Right lobe of liver (tissue), 6 donors: Measurements from ENCODE around the gene ACYP1. TPM values are rescaled to one million over a fixed set of nuclear protein-coding genes. Genes with fewer than 3 reads are reported as not detected.
A peak's percentile ranks its signal among the peaks of the same experiment; 100 is the strongest.
"Not testable (repeated sequence)": the region's sequence is repeated elsewhere in the genome, so short reads cannot be mapped to it uniquely, and the experiment has no call there.

Experiments used
- ATAC-seq, 4 donors: fragments of 200-7000 bp; cut with Tn5 transposase; one replicate each; pipeline ENCODE4 v1.9.1; 2020; ENCODE audit warnings: mild to moderate bottlenecking in 4 of 4, moderate library complexity in 4 of 4
- DNase-seq, 3 donors: peaks; one replicate each; pipeline ENCODE4 v3.0.0-alpha.2; 2020
- H3K27ac ChIP-seq, 3 donors: fragments of 200-600 bp; one replicate each; pipeline ENCODE4 v1.8.0; 2022
- H3K27me3 ChIP-seq, 2 donors: fragments of 200-600 bp; one replicate each; pipeline ENCODE4 v1.8.0; 2022
- H3K36me3 ChIP-seq, 4 donors: fragments of 200-600 bp; sonication (generic) in 1 of 4; one replicate each; pipeline versions ENCODE4 v1.5.1 to v1.8.0; 2017 to 2022; ENCODE audit warnings: control low read depth in 1 of 4
- H3K4me1 ChIP-seq, 4 donors: fragments of 200-600 bp; sonication (generic) in 1 of 4; one replicate each; pipeline versions ENCODE4 v1.5.1 to v1.8.0; 2017 to 2022; ENCODE audit warnings: control low read depth in 1 of 4
- H3K4me3 ChIP-seq, 3 donors: fragments of 200-600 bp; one replicate each; pipeline ENCODE4 v1.8.0; 2022
- H3K9me3 ChIP-seq, 4 donors: fragments of 200-600 bp; sonication (generic) in 1 of 4; one replicate each; pipeline versions ENCODE4 v1.5.1 to v1.8.0; 2017 to 2022; ENCODE audit warnings: control low read depth in 1 of 4
- POLR2A ChIP-seq: fragments of 450-650 bp; IDR thresholded peaks from one replicate; pipeline ENCODE4 v1.6.1; 2017; ENCODE audit warnings: antibody characterized with exemption, mild to moderate bottlenecking
- WGBS: methylation state at CpG from one replicate; pipeline ENCODE4 v1.1.6; 2018; ENCODE audit warnings: low coverage, low lambda C conversion rate; ENCODE audit not compliant: insufficient coverage; ENCODE audit errors: missing lambda C conversion rate; 5-methylcytosine and 5-hydroxymethylcytosine counted together
- intact Hi-C, 2 donors: fragments of 100-400 bp; cut with DNase I; formaldehyde crosslinking; loops; one replicate each; pipeline versions ENCODE4 v1.11.2 to v1.14.1; 2022
- total RNA-seq, 6 experiments: library from RNA; depleted of rRNA in 2 of 6; stranded (reverse); fragments of >200 nt in 2 of 6; fragmentation: NEBNext Ultra II Directional in 3 of 6; extraction: Animal tissue kit (Norgen Biotek cat#: 25700) in 3 of 6; gene quantifications; one replicate each; pipeline versions ENCODE4 v1.1.0 to v1.2.4, GENCODE V29; 2016 to 2023
- TF ChIP-seq, protein P1 (sequence below), 4 donors: fragments of 200-600 bp in 3 of 4; fragments of 450-650 bp in 1 of 4; IDR thresholded peaks; one replicate each; pipeline versions ENCODE4 v1.5.1 to v1.8.0; 2016 to 2022; ENCODE audit warnings: antibody characterized with exemption in 4 of 4, mild to moderate bottlenecking in 2 of 4
- donor health status: DM: no; HTN: yes; CAD: no.
- donor health status: DM: no; HTN: no; CAD: no.
- donor health status: DM: no; HTN: no; CAD: no.
- donor health status: DM: no; HTN: yes; CAD: no.
- donor health status: DM: no; HTN: yes; CAD: no.

The ACYP1 gene
- total RNA-seq, 6 experiments from 2014 or later, result 1.7 to 6.6 (median 3.6) TPM

DNA sequence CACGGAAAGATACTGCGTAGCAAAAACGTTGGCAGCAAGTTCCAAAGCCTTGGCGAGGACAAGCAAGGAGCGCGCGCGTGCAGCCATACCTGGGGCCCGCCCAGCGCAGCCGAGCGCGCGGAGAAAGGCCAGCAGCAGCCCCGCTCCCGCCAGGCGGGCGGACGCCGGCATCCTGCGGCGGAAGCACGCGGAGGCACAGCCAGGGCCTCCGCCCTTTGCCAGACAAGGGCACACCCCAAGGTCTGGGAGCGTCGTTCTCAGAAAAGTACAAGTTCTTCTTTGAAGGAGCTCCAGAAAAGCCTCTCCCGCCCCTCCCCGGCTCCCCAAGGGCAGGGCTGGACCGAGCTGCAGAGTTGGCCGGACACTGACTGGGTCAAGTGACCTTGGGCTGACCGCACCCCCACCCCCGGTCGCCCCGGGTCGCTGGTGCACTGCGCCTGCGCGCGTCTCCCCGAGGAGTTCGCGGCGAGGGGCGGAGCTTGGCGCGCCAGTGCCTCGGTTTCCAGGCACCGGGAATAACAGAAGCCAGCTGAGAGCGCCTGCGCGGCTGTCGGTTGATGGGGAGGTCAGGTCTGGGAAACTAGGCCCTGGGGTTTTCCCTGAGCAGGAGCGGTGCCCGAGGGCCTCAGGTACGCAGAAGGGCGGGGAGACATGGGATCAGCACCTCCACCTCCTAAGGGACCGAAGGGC, 5.4 kb upstream of the ACYP1 start, which contains the start of gene ZC2HC1C:
ZC2HC1C (plus strand) TSS at position 521 of the 690 bp plus-strand sequence. CDS start 933 bp downstream, outside the sequence.
- peaks cover 0 to 17% (median 6%) of the 10 kb centered on the region in 4 donors for H3K4me1 ChIP-seq
- 1% methylated on average over 20 of the region's 58 CpGs for WGBS
- ATAC-seq (peak; percentile 88 to 95 (median 90)), DNase-seq (peak; percentile 97)
- TF ChIP-seq POLR2A, result peak; percentile 89
- TF ChIP-seq, protein P1, sequence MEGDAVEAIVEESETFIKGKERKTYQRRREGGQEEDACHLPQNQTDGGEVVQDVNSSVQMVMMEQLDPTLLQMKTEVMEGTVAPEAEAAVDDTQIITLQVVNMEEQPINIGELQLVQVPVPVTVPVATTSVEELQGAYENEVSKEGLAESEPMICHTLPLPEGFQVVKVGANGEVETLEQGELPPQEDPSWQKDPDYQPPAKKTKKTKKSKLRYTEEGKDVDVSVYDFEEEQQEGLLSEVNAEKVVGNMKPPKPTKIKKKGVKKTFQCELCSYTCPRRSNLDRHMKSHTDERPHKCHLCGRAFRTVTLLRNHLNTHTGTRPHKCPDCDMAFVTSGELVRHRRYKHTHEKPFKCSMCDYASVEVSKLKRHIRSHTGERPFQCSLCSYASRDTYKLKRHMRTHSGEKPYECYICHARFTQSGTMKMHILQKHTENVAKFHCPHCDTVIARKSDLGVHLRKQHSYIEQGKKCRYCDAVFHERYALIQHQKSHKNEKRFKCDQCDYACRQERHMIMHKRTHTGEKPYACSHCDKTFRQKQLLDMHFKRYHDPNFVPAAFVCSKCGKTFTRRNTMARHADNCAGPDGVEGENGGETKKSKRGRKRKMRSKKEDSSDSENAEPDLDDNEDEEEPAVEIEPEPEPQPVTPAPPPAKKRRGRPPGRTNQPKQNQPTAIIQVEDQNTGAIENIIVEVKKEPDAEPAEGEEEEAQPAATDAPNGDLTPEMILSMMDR (IDR thresholded peaks at IDR 0.05), result no peak
- intact Hi-C loops, result no loop called here
- no peaks in the 10 kb centered on the region for H3K36me3 ChIP-seq
- H3K27me3 ChIP-seq, result no peaks in the 10 kb centered on the region
- peak within 1 kb of the TSS; percentile 59 to 75 (median 65) for H3K4me3 ChIP-seq
- H3K27ac ChIP-seq, result peak within 1 kb of the TSS; percentile 76 to 84 (median 79)
- H3K9me3 ChIP-seq, result no peaks in the 10 kb centered on the region

DNA sequence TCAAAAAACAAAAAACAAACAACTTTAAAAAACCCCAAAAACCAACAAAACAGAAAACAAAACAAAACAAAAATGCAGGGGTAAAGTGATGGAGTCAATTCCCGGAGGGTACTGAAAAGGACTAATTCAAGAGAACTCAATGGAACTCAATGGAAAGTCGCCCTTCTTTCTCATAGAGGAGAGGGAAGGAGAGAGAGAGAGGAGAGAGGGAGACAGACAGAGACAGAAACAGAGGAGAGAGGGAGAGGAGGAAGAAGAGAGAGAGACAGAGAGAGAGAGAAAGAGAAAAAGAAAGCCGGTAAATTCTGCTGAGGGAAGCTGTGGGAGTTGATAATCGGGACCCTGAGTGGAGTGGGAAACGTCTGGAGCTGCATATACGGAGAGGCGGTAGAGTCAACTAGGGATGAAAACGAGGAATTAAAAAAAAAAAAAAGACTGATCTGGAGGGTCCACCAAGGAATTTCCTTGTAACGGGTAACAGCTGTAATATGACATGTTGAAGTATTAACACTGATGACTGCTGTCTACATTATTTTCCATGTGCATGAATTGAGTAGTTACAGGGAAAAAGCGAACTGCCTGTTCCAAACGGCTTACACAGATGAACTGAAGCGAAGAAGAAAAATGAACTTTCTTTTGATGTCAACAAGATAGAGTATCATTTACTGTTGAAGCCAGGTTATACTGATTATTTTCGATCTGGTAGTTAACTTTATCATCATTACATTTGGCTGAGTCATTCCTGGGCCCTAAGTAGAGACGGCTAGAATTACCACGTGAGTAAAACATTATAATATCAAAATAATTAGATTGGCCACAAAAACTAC, 4.7 kb upstream of the ACYP1 start:
- H3K9me3 ChIP-seq, result no peaks in the 10 kb centered on the region
- 8% methylated on average over 15 of the region's 15 CpGs for WGBS
- intact Hi-C loops, result no loop called here
- peak overlapping the region; percentile 59 to 75 (median 65) for H3K4me3 ChIP-seq
- peak overlapping the region; percentile 76 to 84 (median 79) for H3K27ac ChIP-seq
- ATAC-seq (no peak), DNase-seq (no peak)
- peaks cover 0 to 21% (median 6%) of the 10 kb centered on the region in 4 donors for H3K4me1 ChIP-seq
- H3K36me3 ChIP-seq, result no peaks in the 10 kb centered on the region
- no peaks in the 10 kb centered on the region for H3K27me3 ChIP-seq
- no peak for TF ChIP-seq POLR2A
- TF ChIP-seq, protein P1 (IDR thresholded peaks at IDR 0.05), result no peak

DNA sequence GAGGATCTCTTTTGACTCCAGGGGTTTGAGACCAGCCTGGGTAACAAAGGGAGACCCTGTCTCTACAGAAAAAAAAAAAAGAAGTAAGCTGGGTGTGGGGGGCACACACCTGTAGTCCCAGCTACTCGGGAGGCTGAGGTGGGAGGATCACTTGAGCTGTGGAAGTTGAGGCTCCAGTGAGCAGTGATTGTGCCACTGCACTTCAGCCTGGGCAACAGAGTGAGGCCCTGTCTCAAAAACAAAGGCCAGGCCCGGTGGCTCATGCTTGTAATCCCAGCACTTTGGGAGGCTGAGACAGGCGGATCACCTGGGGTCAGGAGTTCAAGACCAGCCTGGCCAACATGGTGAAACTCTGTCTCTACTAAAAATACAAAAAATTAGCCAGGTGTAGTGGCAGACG, 3.9 kb upstream of the ACYP1 start:
- H3K36me3 ChIP-seq, intact Hi-C loops: not testable (repeated sequence)

DNA sequence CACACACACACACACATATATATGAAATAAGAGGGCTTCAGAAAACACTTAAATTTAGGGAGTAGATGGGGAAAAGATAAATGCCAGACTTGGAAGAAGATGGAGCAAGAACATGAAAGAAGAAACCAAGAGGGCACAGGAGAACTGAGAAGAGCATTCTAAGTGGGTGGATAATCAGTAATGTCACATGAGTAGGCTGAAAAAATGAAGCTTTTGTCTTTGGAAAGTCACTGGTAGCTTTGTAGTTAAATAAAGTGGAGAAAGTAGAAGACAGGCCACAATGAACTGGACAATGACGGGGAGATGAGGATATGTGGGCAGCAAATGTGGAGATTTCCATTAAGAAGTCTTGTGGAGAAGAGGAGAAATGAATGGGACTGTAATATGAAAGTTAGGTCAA, 3.4 kb upstream of the ACYP1 start:
- ATAC-seq (no peak), DNase-seq (no peak)
- no peak overlapping the region for H3K27ac ChIP-seq
- H3K4me3 ChIP-seq, result no peak overlapping the region
- intact Hi-C loops, result no loop called here
- no peaks in the 10 kb centered on the region for H3K36me3 ChIP-seq
- WGBS, result 92% methylated on average over 1 of the region's 1 CpG
- no peaks in the 10 kb centered on the region for H3K27me3 ChIP-seq
- H3K9me3 ChIP-seq, result no peaks in the 10 kb centered on the region
- no peak for TF ChIP-seq POLR2A
- TF ChIP-seq, protein P1 (IDR thresholded peaks at IDR 0.05), result no peak
- peaks cover 0 to 25% (median 8%) of the 10 kb centered on the region in 4 donors for H3K4me1 ChIP-seq

More for the DNA sequence above, 3.9 kb upstream of the ACYP1 start:
- peaks cover 0 to 25% (median 8%) of the 10 kb centered on the region in 4 donors for H3K4me1 ChIP-seq
- H3K27me3 ChIP-seq, H3K9me3 ChIP-seq, ATAC-seq, H3K27ac ChIP-seq, DNase-seq: not testable (repeated sequence)
- 58% methylated on average over 4 of the region's 4 CpGs for WGBS
- H3K4me3 ChIP-seq, result peak overlapping the region in 2 of 3 donors; percentile 59 to 65

DNA sequence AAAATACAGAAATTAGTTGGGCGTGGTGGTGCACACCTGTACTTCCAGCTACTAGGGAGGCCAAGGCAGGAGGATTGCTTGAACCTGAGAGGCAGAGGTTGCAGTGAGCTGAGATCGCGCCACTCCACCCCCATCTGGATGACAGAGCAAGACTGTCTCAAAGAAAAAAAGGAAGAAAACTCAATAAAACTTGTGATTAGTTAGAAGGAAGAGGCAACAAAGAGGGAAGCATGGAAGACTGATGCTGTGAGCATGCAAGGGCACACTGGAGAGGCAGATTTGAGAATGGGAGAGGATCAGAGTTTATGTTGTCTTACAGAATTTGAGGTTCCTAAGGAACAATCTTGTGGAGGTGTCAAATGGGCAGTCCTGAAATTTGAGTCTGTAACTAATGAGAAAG, 2.9 kb upstream of the ACYP1 start:
- intact Hi-C loops, result no loop called here
- H3K9me3 ChIP-seq, result no peaks in the 10 kb centered on the region
- DNase-seq (no peak), ATAC-seq (no peak)
- no peak overlapping the region for H3K27ac ChIP-seq
- no peaks in the 10 kb centered on the region for H3K36me3 ChIP-seq
- WGBS, result 95% methylated on average over 3 of the region's 3 CpGs
- no peaks in the 10 kb centered on the region for H3K27me3 ChIP-seq
- TF ChIP-seq, protein P1 (IDR thresholded peaks at IDR 0.05), result no peak
- TF ChIP-seq POLR2A, result no peak
- H3K4me1 ChIP-seq, result peaks cover 0 to 25% (median 8%) of the 10 kb centered on the region in 4 donors
- H3K4me3 ChIP-seq, result no peak overlapping the region
